NK-92 (cell line): ENCODE measurements around the gene STEAP2.
"Not testable (repeated sequence)": the region's sequence is repeated elsewhere in the genome, so short reads cannot be mapped to it uniquely, and the experiment has no call there.

Experiments
- DNase-seq: peaks from one replicate; lab custom pipeline; 2025; ENCODE audit not compliant: unreplicated experiment; lab: John Stamatoyannopoulos, UW

Gene STEAP2

GRCh38 chr7:90211391-90212148 lies at the start of gene STEAP2:
TSS of gene STEAP2 (plus strand) at chr7:90211740. CDS start at chr7:90225083, 13,343 bp downstream.
- no peak for DNase-seq

- no peak for DNase-seq
Observed at GRCh38 chr7:90163534-90163933, 48.0 kb upstream of the STEAP2 start.

DNA sequence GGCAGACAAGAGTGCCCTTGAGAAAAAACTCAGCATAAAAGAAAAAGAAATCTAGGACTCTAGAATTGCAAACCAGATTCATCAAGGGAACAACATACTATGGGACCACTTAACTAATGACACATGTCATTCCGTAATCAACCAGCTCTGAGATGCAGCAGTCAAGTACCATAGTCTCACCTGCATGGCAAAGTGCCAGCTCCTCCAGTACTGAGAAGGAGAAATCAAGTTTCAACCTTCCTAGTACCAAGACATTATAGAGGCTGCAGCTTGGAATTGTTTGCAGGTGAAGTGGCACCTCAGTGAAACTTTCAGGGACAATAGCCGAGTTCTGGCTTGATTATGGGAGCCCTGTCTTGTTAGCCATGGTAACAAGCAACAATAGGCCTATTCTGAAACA lies 45.8 kb upstream of the STEAP2 start:
- no peak for DNase-seq

GRCh38 chr7:90166153-90166552 lies 45.4 kb upstream of the STEAP2 start:
- no peak for DNase-seq

GRCh38 chr7:90167361-90167760 lies 44.2 kb upstream of the STEAP2 start:
- DNase-seq = no peak

- DNase-seq = no peak
Observed at GRCh38 chr7:90169891-90170290, 41.6 kb upstream of the STEAP2 start.

GRCh38 chr7:90172121-90172520 lies 39.4 kb upstream of the STEAP2 start:
- DNase-seq = no peak

DNA sequence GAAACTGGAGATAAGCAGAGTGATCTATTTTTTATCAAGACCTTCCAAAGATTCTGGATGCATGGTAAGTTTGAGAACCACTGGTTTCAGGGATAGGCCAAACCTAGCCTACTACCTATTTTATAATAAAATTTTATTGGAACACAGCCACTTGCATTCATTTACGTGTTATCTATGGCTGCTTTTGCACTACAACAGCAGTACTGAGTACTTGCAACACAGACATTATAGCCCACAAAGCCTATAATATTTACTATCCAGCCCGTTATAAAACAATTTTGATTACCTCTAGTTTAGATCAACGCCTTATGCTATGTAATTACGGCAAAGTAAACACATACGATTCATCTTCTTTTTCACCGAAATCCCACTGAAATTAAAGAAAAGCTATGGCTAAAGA lies 38.9 kb upstream of the STEAP2 start:
- DNase-seq = no peak

- no peak for DNase-seq
Observed at GRCh38 chr7:90173127-90173844, 38.3 kb upstream of the STEAP2 start.

- no peak for DNase-seq
Observed at GRCh38 chr7:90175667-90176066, 35.9 kb upstream of the STEAP2 start.

- no peak for DNase-seq
Observed at GRCh38 chr7:90176195-90176594, 35.3 kb upstream of the STEAP2 start.

DNA sequence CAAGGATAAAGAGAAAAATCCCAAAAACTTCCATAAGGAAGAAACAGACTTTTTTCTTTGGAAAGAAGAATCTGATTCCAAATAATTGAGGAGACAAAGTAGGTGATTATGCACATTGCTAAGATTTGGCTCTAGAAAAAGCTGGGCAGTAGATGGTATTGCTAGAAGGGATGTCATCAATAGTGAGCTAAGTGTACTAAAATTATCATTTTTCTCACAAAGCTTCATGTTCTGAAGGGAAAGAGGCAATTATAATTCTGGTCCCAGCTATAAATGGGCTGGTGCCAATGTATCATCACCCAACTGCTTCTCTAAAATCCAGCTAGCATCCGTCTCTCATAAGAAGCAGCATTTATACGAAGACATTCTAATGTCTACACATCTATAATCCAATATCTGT lies 33.4 kb upstream of the STEAP2 start:
- no peak for DNase-seq

DNA sequence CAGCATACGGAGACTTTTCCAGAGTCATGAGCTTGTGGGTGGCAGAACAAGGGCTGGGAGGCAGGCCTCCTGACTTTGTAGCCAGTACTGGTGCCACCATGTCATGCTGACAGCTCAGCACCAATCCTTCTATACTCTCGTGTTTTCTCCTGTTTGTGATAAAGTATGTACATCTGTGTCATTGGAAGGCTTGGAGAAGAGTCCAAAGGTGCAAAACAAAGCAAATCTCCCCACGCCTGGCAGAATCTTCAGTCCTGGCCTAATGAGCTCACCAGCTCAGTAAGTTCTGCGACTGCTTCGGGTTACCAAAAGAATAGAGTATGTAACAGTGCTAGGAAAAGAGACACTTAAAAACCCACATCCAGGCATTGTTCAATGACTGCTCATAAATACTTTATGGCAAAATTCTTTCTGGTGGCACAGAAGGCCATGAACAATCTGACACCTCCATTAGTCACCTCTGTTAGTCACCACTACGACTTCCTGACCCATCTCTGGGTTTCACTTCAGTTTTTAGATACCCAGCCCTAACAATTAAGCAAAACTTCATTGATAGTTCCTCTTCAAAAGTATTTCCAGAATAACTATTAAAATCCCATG lies 32.8 kb upstream of the STEAP2 start:
- no peak for DNase-seq

DNA sequence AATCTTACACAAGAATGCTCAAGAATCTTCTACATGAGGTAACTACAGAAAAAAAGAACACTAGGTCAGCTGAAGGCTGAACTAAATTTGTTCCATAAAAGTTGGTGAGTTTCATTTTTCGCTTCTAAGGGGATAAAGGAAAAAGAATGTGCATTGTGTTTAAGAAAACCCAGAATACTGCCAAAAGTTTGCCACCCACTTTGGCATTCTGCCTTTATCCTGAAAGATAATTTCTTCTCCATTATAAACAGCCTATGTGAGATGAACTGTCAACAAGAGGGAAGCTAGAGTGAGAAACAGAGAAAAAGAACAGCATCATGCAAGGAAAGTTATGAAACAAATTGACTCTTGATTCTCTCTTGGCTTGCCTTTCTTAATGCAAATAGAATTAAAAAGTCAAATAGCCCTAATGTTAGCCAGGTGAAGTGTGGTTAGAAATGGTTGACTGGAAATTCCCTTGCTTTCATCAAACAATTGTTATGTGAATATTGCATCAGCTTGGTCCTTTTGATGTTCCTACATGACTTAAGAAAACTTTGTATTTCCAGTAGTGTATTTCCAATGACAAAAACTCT lies 31.4 kb upstream of the STEAP2 start:
- no peak for DNase-seq

DNA sequence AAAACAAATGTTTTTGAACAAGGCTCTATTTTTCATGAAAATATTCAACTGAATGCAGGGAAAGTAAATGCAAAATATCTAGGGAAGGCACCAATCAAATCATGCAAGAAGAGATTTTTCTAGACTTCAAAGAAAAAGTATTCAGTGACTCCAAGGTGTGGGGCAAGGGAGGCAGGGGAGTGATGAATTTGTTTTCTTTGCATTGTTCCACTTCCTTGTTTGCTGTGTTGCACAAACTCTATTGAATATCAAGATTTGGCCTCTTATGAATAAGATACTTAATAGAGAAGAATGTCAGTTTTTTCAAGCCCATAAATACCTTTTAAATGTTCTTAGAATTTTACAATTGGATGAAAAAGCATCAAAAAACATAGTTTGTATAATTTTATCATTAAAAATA lies 30.9 kb upstream of the STEAP2 start:
- no peak for DNase-seq

- DNase-seq = no peak
Observed at GRCh38 chr7:90181485-90181884, 30.1 kb upstream of the STEAP2 start.

GRCh38 chr7:90186290-90186689 lies 25.2 kb upstream of the STEAP2 start:
- not testable (repeated sequence) for DNase-seq

DNA sequence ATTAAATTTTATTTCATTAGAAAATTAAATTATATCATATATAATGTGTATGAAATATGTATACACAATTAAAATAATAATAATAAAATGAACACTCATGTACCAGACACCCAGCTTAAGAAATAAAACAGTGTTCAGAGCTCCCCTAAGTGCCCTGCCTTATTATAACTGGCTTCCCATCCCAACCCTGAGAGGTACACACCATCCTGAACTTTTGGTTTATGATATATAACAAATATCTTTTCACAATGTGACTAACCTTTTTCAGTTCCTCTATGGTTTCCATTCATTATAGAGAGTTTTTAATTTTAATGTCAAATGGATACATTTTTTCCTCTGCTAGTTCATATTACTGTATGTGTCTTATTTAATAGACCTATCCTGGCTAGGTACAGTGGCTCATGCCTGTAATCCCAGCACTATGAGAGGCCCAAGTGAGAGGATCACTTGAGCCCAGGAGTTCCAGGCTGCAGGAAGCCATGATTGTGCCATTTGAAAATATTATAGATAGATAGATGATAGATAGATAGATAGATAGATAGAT lies 24.0 kb upstream of the STEAP2 start:
- no peak for DNase-seq

DNA sequence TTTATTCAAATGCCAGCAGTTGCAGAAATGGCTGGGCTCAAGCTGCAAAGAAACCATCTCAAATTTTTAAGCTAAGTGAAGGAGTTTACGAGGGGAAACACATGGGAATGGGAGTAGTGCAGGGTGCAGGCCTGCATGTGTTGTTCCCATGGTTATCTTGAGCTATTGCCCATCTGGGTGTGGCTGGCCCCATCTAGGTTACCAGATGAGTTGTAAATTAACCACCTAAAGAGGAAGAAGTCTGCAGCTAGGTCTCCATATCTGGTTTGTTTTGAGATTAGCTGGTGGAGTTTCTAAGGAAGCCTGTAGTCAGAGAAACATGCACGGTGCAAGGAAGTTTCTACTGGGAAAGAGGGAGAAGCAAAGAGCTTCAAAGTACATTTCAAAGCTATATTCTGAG lies 23.3 kb upstream of the STEAP2 start:
- no peak for DNase-seq

DNA sequence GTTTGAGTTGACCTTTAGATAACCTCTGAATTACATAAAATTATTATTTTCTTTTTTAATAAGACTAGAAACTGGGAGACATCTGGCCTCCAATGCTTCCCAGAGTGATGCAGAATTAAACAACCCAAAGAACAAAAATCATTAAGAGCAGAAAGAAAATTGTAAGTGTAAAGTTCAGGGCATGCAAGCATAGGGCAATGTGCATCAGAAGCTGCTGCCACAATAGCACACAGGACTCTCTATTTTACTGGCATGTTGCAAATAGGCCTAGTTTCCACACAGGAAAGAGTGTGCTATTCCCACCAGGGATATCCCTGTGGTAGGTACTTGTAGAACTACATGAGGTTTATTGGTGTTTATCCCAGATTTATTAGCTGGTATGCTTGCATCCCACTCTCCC lies 20.5 kb upstream of the STEAP2 start:
- no peak for DNase-seq

DNA sequence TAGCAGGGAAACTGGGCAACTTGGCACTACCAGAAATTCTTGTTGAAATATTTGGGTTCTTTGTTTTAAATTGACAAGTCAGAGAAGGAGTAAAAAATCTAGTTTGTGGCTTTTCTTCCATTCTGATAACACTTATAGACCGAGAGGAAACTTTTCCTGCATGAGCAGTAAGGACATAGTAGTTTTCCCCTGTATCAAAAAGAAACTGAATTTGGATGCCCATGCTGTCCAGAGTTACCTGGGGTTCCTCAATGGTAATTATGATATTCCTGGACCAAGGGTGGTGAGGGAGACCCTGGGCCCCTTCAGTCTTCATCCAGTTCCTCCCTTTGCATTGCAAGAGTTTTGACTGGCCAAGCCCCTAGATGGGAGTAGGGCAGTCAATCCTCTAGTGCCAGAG lies 19.9 kb upstream of the STEAP2 start:
- DNase-seq = no peak
